Measurements from ENCODE around the gene NT5C1B. TPM values are rescaled to one million over a fixed set of nuclear protein-coding genes. Genes with fewer than 3 reads are reported as not detected.

The NT5C1B gene
- polyA plus RNA-seq, 1 donor from 2014 or later, result not detected

DNA sequence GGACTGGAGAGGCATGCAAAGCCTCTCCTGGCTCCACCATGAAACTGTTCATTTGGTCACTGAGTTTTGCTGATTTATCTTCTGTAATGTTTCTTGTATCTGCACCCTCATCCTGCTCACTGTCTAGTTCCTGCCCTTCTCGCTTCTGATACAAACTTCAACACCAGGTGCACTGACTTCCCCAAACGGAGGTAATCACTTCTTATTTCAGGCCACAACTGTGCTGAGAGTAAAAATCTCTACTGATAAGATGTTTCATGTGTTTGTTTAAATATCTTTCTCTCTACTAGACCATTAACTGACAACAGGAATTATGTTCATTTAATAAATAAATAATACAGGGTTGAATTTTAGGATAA is 10.9 kb upstream of the NT5C1B start:
- Histone ChIP-seq H3K36me3 (ENCODE audit: insufficient read depth, low read length) (no peaks in the 10 kb centered on the region), H3F3A (ENCODE audit: insufficient read depth, low read length, poor library complexity, severe bottlenecking) (no peaks in the 10 kb centered on the region), H3K79me2 (replicated peaks; ENCODE audit: insufficient read depth, low read length) (no peaks in the 10 kb centered on the region), H3K4me2 (ENCODE audit: low read length) (no peak overlapping the region), H3K9ac (ENCODE audit: low read length) (no peak overlapping the region), H3K27ac (ENCODE audit: low read length) (no peak overlapping the region), H3K4me3 (ENCODE audit: low read length) (no peak overlapping the region), H3K27me3 (ENCODE audit: insufficient read depth, low read depth, low read length) (no peaks in the 10 kb centered on the region), H4K20me1 (ENCODE audit: insufficient read depth) (no peaks in the 10 kb centered on the region), H3K9me2 (ENCODE audit: insufficient read depth, low read length) (no peaks in the 10 kb centered on the region), H2AFZ (ENCODE audit: low read depth, low read length) (no peak overlapping the region), H3K9me3 (ENCODE audit: low read length) (no peaks in the 10 kb centered on the region)
- TF ChIP-seq EZH2 (IDR thresholded peaks at IDR 0.05; ENCODE audit: borderline replicate concordance, insufficient read depth, low read length, poor library complexity, severe bottlenecking) (no peak), TAF1 (IDR thresholded peaks at IDR 0.05; ENCODE audit: low read depth) (no peak), SMC3 (conservative IDR thresholded peaks at IDR 0.05; ENCODE audit: poor library complexity) (no peak), EP300 (conservative IDR thresholded peaks at IDR 0.05; ENCODE audit: poor library complexity, severe bottlenecking) (no peak), MXI1 (conservative IDR thresholded peaks at IDR 0.05; ENCODE audit: poor library complexity, severe bottlenecking) (no peak)
- TF ChIP-seq, protein P1, sequence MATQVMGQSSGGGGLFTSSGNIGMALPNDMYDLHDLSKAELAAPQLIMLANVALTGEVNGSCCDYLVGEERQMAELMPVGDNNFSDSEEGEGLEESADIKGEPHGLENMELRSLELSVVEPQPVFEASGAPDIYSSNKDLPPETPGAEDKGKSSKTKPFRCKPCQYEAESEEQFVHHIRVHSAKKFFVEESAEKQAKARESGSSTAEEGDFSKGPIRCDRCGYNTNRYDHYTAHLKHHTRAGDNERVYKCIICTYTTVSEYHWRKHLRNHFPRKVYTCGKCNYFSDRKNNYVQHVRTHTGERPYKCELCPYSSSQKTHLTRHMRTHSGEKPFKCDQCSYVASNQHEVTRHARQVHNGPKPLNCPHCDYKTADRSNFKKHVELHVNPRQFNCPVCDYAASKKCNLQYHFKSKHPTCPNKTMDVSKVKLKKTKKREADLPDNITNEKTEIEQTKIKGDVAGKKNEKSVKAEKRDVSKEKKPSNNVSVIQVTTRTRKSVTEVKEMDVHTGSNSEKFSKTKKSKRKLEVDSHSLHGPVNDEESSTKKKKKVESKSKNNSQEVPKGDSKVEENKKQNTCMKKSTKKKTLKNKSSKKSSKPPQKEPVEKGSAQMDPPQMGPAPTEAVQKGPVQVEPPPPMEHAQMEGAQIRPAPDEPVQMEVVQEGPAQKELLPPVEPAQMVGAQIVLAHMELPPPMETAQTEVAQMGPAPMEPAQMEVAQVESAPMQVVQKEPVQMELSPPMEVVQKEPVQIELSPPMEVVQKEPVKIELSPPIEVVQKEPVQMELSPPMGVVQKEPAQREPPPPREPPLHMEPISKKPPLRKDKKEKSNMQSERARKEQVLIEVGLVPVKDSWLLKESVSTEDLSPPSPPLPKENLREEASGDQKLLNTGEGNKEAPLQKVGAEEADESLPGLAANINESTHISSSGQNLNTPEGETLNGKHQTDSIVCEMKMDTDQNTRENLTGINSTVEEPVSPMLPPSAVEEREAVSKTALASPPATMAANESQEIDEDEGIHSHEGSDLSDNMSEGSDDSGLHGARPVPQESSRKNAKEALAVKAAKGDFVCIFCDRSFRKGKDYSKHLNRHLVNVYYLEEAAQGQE (IDR thresholded peaks at IDR 0.05; ENCODE audit: borderline replicate concordance), result no peak

DNA sequence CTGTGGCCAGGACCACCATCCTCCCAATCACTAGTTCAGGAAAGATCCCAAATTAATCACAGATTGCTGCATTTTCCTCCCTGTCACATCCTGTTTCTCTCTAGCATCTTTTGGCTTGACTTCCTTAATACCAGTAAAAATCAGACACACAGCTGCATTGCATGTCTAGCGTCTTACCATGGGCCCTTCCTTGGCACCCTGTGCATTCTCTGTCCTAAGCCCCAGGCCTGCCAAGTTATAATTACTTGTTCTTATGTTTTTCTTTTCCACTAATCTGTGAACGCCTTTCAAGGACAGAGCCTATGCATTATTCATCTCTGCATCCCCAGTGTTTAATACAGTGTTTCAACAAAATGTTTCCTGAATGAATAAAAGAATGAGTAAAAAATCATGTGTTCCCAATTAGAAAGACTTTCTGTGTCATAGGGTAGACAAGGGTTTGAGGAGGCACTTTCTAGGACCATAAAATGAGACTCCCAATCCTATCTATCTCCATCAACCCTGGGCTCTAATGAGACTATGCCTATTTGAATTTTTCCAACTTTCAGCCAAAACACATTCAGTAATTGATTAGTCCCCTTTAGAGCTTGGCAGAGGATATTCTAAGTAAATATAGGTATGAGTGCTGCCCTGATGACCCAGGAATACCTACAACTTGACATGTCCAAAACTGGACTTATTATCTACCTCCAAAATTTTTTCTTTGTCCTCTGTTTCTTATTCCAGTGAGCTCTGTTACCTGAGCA is 10.3 kb upstream of the NT5C1B start:
- no peaks in the 10 kb centered on the region for H3K27me3 ChIP-seq (ENCODE audit: insufficient read depth, low read depth, low read length)
- no peaks in the 10 kb centered on the region for H4K20me1 ChIP-seq (ENCODE audit: insufficient read depth)
- no peaks in the 10 kb centered on the region for H3K79me2 ChIP-seq (replicated peaks; ENCODE audit: insufficient read depth, low read length)
- no peaks in the 10 kb centered on the region for H3K36me3 ChIP-seq (ENCODE audit: insufficient read depth, low read length)
- no peak overlapping the region for H2AFZ ChIP-seq (ENCODE audit: low read depth, low read length)
- no peak overlapping the region for H3K4me2 ChIP-seq (ENCODE audit: low read length)
- H3K27ac ChIP-seq (ENCODE audit: low read length), result no peak overlapping the region
- no peaks in the 10 kb centered on the region for H3K9me3 ChIP-seq (ENCODE audit: low read length)
- TF ChIP-seq POLR2AphosphoS5 (IDR thresholded peaks at IDR 0.05) (no peak), TAF1 (IDR thresholded peaks at IDR 0.05; ENCODE audit: low read depth) (no peak), EZH2 (IDR thresholded peaks at IDR 0.05; ENCODE audit: borderline replicate concordance, insufficient read depth, low read length, poor library complexity, severe bottlenecking) (no peak), EP300 (conservative IDR thresholded peaks at IDR 0.05; ENCODE audit: poor library complexity, severe bottlenecking) (no peak), MXI1 (conservative IDR thresholded peaks at IDR 0.05; ENCODE audit: poor library complexity, severe bottlenecking) (no peak), SMC3 (conservative IDR thresholded peaks at IDR 0.05; ENCODE audit: poor library complexity) (no peak), RAD21 (conservative IDR thresholded peaks at IDR 0.05) (no peak)
- TF ChIP-seq, protein P2, sequence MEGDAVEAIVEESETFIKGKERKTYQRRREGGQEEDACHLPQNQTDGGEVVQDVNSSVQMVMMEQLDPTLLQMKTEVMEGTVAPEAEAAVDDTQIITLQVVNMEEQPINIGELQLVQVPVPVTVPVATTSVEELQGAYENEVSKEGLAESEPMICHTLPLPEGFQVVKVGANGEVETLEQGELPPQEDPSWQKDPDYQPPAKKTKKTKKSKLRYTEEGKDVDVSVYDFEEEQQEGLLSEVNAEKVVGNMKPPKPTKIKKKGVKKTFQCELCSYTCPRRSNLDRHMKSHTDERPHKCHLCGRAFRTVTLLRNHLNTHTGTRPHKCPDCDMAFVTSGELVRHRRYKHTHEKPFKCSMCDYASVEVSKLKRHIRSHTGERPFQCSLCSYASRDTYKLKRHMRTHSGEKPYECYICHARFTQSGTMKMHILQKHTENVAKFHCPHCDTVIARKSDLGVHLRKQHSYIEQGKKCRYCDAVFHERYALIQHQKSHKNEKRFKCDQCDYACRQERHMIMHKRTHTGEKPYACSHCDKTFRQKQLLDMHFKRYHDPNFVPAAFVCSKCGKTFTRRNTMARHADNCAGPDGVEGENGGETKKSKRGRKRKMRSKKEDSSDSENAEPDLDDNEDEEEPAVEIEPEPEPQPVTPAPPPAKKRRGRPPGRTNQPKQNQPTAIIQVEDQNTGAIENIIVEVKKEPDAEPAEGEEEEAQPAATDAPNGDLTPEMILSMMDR (IDR thresholded peaks at IDR 0.05; ENCODE audit: poor library complexity, severe bottlenecking), result no peak
- TF ChIP-seq, protein P1 (IDR thresholded peaks at IDR 0.05; ENCODE audit: borderline replicate concordance), result no peak
- H3K9ac ChIP-seq (ENCODE audit: low read length), result no peak overlapping the region
- no peaks in the 10 kb centered on the region for H3F3A ChIP-seq (ENCODE audit: insufficient read depth, low read length, poor library complexity, severe bottlenecking)
- no peaks in the 10 kb centered on the region for H3K9me2 ChIP-seq (ENCODE audit: insufficient read depth, low read length)
- no peak overlapping the region for H3K4me3 ChIP-seq (ENCODE audit: low read length)

All from neural cell (in vitro differentiated cells).